Spleen (tissue), 11 donors: ENCODE measurements around the gene SPTAN1. TPM values are rescaled to one million over a fixed set of nuclear protein-coding genes. Genes with fewer than 3 reads are reported as not detected.

Experiments used
- DNase-seq: peaks from one replicate; pipeline ENCODE4 v3.0.0-alpha.2; 2020
- H3K27ac ChIP-seq, 8 donors: fragments of 200-600 bp; sonication (generic) in 7 of 8; 1 replicate in 4 of 8; 2 replicates in 4 of 8; pipeline versions ENCODE4 v1.5.0 to v1.8.0; 2016 to 2021; ENCODE audit warnings: inconsistent platforms in 4 of 8, mild to moderate bottlenecking in 4 of 8, moderate library complexity in 1 of 8
- H3K27me3 ChIP-seq, 7 donors: fragments of 200-600 bp; sonication (generic) in 6 of 7; replicated peaks in 1 of 7; 1 replicate in 4 of 7; 2 replicates in 3 of 7; pipeline versions ENCODE4 v1.5.0 to v1.8.0; 2016 to 2021; ENCODE audit warnings: inconsistent platforms in 3 of 7, mild to moderate bottlenecking in 1 of 7
- H3K36me3 ChIP-seq, 6 donors: fragments of 200-600 bp; sonication (generic) in 5 of 6; 1 replicate in 4 of 6; 2 replicates in 2 of 6; pipeline versions ENCODE4 v1.5.0 to v1.8.0; 2016 to 2021; ENCODE audit warnings: inconsistent platforms in 2 of 6
- H3K4me1 ChIP-seq, 6 donors: fragments of 200-600 bp; sonication (generic) in 5 of 6; 1 replicate in 3 of 6; 2 replicates in 3 of 6; pipeline versions ENCODE4 v1.5.0 to v1.8.0; 2016 to 2021; ENCODE audit warnings: inconsistent platforms in 3 of 6
- H3K4me3 ChIP-seq, 8 donors: fragments of 200-600 bp; sonication (generic) in 7 of 8; 1 replicate in 4 of 8; 2 replicates in 4 of 8; pipeline versions ENCODE4 v1.5.0 to v1.8.0; 2016 to 2021; ENCODE audit warnings: inconsistent platforms in 4 of 8, mild to moderate bottlenecking in 4 of 8, moderate library complexity in 2 of 8
- H3K9me3 ChIP-seq, 8 donors: fragments of 200-600 bp; sonication (generic) in 7 of 8; 1 replicate in 4 of 8; 2 replicates in 4 of 8; pipeline versions ENCODE4 v1.5.0 to v1.8.0; 2016 to 2021; ENCODE audit warnings: inconsistent platforms in 4 of 8
- CTCF ChIP-seq, 11 experiments: fragments of 200-600 bp in 7 of 11; fragments of 450-650 bp in 4 of 11; sonication (generic) in 4 of 11; IDR thresholded peaks in 8 of 11; conservative IDR thresholded peaks in 3 of 11; 1 replicate in 7 of 11; 2 replicates in 4 of 11; pipeline versions ENCODE4 v1.4.0 to v1.8.0; 2016 to 2021; ENCODE audit warnings: antibody characterized with exemption in 11 of 11, inconsistent platforms in 4 of 11, mild to moderate bottlenecking in 1 of 11
- POLR2A ChIP-seq, 3 donors: fragments of 450-650 bp; IDR thresholded peaks; one replicate each; pipeline ENCODE4 v1.5.1; 2017; ENCODE audit warnings: antibody characterized with exemption in 3 of 3, mild to moderate bottlenecking in 1 of 3
- POLR2AphosphoS5 ChIP-seq, 3 donors: sonication (generic); formaldehyde crosslinking; IDR thresholded peaks; one replicate each; pipeline ENCODE4 v1.5.1; 2017; ENCODE audit warnings: antibody characterized with exemption in 3 of 3
- WGBS, 5 donors: extraction: QIAGEN DNeasy Blood & Tissue Kit in 3 of 5; methylation state at CpG; one replicate each; pipeline versions ENCODE4 v1.1.5 to v1.1.7; 2013 to 2018; 5-methylcytosine and 5-hydroxymethylcytosine counted together
- intact Hi-C: fragments of 100-400 bp; cut with DNase I; formaldehyde crosslinking; loops from one replicate; pipeline ENCODE4 v1.15.0; 2023; ENCODE audit warnings: low total_unique reads
- polyA plus RNA-seq, 3 donors: library from polyadenylated mRNA; stranded (reverse); fragments of 200-250 nt; gene quantifications; one replicate each; pipeline ENCODE4 v1.2.1, GENCODE V29; 2013
- total RNA-seq, 7 donors: library from RNA; depleted of rRNA in 3 of 7; stranded (reverse); fragments of >200 nt in 3 of 7; fragmentation: NEBNext Ultra II Directional in 4 of 7; extraction: Animal tissue kit (Norgen Biotek cat#: 25700) in 4 of 7; gene quantifications; one replicate each; pipeline versions ENCODE4 v1.1.0 to v1.2.1, GENCODE V29; 2016 to 2021
- donor health status: healthy with polysubstance abuse.
- donor health status: DM: no; HTN: no; CAD: no; lungs with moderate emphysema.
- donor health status: DM: no; HTN: no; CAD: no.
- donor health status: Bipolar disorder and iron deficiency.
- donor health status: healthy.
- donor health status: DM: no; HTN: no; CAD: no.
- donor health status: DM: yes; HTN: yes; CAD: no.

The SPTAN1 gene
- total and polyA plus RNA-seq, 10 donors, result 83.4 to 386 (median 248) TPM

GRCh38 chr9:128610897-128611296, 58.5 kb downstream of the SPTAN1 start:
- intact Hi-C loops, result no loop called here
- TF ChIP-seq POLR2A (IDR thresholded peaks at IDR 0.05) (no peak), POLR2AphosphoS5 (IDR thresholded peaks at IDR 0.05) (no peak), CTCF (IDR thresholded peaks at IDR 0.05 in 8 of 11, conservative IDR thresholded peaks at IDR 0.05 in 3 of 11) (no peak)
- Histone ChIP-seq H3K4me1 (no peaks in the 10 kb centered on the region), H3K27me3 (no peaks in the 10 kb centered on the region), H3K9me3 (no peaks in the 10 kb centered on the region), H3K36me3 (peaks cover 22 to 100% (median 99%) of the 10 kb centered on the region in 6 donors), H3K4me3 (no peak overlapping the region), H3K27ac (no peak overlapping the region)
- no peak for DNase-seq
- WGBS, 5 donors, result 95 to 99% (median 97%) methylated on average over 3 of the region's 3 CpGs

- Histone ChIP-seq H3K27me3 (no peaks in the 10 kb centered on the region), H3K4me3 (no peak overlapping the region), H3K4me1 (no peaks in the 10 kb centered on the region), H3K9me3 (no peaks in the 10 kb centered on the region), H3K36me3 (peaks cover 22 to 100% (median 100%) of the 10 kb centered on the region in 6 donors), H3K27ac (no peak overlapping the region)
- 93 to 97% (median 95%) methylated on average over 12 of the region's 12 CpGs for WGBS, 5 donors
- TF ChIP-seq POLR2AphosphoS5 (IDR thresholded peaks at IDR 0.05), result no peak
- TF ChIP-seq CTCF (IDR thresholded peaks at IDR 0.05 in 8 of 11, conservative IDR thresholded peaks at IDR 0.05 in 3 of 11), result no peak
- no peak for TF ChIP-seq POLR2A (IDR thresholded peaks at IDR 0.05)
- DNase-seq, result peak; percentile 40
- intact Hi-C loops, result no loop called here
Measured at GRCh38 chr9:128611600-128612394, 59.4 kb downstream of the SPTAN1 start.

- WGBS, 5 donors, result 94 to 100% (median 100%) methylated on average over 1 of the region's 1 CpG
- Histone ChIP-seq H3K4me1 (no peaks in the 10 kb centered on the region), H3K9me3 (no peaks in the 10 kb centered on the region), H3K4me3 (no peak overlapping the region), H3K36me3 (peaks cover 27 to 100% (median 100%) of the 10 kb centered on the region in 6 donors), H3K27ac (no peak overlapping the region), H3K27me3 (no peaks in the 10 kb centered on the region)
- no peak for TF ChIP-seq POLR2AphosphoS5 (IDR thresholded peaks at IDR 0.05)
- intact Hi-C loops, result no loop called here
- no peak for DNase-seq
Measured at GRCh38 chr9:128614728-128615127, 62.3 kb downstream of the SPTAN1 start.

- no peaks in the 10 kb centered on the region for H3K4me1 ChIP-seq
- H3K27me3 ChIP-seq, result no peaks in the 10 kb centered on the region
- 88 to 98% (median 95%) methylated on average over 12 of the region's 12 CpGs for whole genome bisulfite sequencing, 5 donors
- peaks cover 27 to 100% (median 100%) of the 10 kb centered on the region in 6 donors for H3K36me3 ChIP-seq
- intact Hi-C loops, result no loop called here
- H3K4me3 ChIP-seq, result no peak overlapping the region
- H3K27ac ChIP-seq, result no peak overlapping the region
- no peak for TF ChIP-seq POLR2AphosphoS5 (IDR thresholded peaks at IDR 0.05)
- TF ChIP-seq POLR2A (IDR thresholded peaks at IDR 0.05), result no peak
- H3K9me3 ChIP-seq, result no peaks in the 10 kb centered on the region
- DNase-seq, result peak; percentile 48
Measured at GRCh38 chr9:128615571-128615970, 63.2 kb downstream of the SPTAN1 start.

GRCh38 chr9:128617943-128618342, 65.6 kb downstream of the SPTAN1 start:
- no peaks in the 10 kb centered on the region for H3K27me3 ChIP-seq
- H3K4me1 ChIP-seq, result peaks cover 0 to 5% (median 0%) of the 10 kb centered on the region in 6 donors
- H3K4me3 ChIP-seq, result no peak overlapping the region
- no peak overlapping the region for H3K27ac ChIP-seq
- H3K9me3 ChIP-seq, result no peaks in the 10 kb centered on the region
- 88 to 100% (median 94%) methylated on average over 6 to 8 of the region's 8 CpGs for WGBS, 5 donors
- peaks cover 15 to 100% (median 100%) of the 10 kb centered on the region in 6 donors for H3K36me3 ChIP-seq
- peak; percentile 65 for DNase-seq
- TF ChIP-seq POLR2A (IDR thresholded peaks at IDR 0.05), result no peak
- no peak for TF ChIP-seq CTCF (IDR thresholded peaks at IDR 0.05 in 8 of 11, conservative IDR thresholded peaks at IDR 0.05 in 3 of 11)
- TF ChIP-seq POLR2AphosphoS5 (IDR thresholded peaks at IDR 0.05), result no peak
- intact Hi-C loops, result no loop called here
